Measurements from ENCODE around the gene C1QTNF9B. TPM values are rescaled to one million over a fixed set of nuclear protein-coding genes. Genes with fewer than 3 reads are reported as not detected.

C1QTNF9B gene
- total and polyA plus RNA-seq, 2 of the 8 experiments (the other 6 are each of a cell fraction or from before 2014, with no cell fraction given): 0.11 TPM; not detected in 1

- TF ChIP-seq ASH2L (IDR thresholded peaks at IDR 0.05; ENCODE audit: low read length): no peak
These were observed 5.9 kb upstream of the C1QTNF9B start (continued) for GRCh38 chr13:23902975-23903905.
